Fibroblast of the aortic adventitia (primary cell): ENCODE data around the gene SEM1. TPM values are rescaled to one million over a fixed set of nuclear protein-coding genes. Genes with fewer than 3 reads are reported as not detected.
"Not testable (repeated sequence)": the region's sequence is repeated elsewhere in the genome, so short reads cannot be mapped to it uniquely, and the experiment has no call there.

ENCODE experiments used
- DNase-seq: peaks from one replicate; pipeline ENCODE4 v3.0.0-alpha.2; 2010; ENCODE audit warnings: low read depth
- H3K4me3 ChIP-seq: 2 replicates; pipeline ENCODE4 v1.5.1; 2011; ENCODE audit warnings: low read depth, mild to moderate bottlenecking, control low read depth, low read length, moderate library complexity
- total RNA-seq: library from RNA; depleted of rRNA; stranded (reverse); fragments of >200 nt; gene quantifications from 2 replicates; pipeline ENCODE4 v1.2.3, GENCODE V29; 2012; ENCODE audit warnings: low replicate concordance
- TF ChIP-seq, protein P1 (sequence below): IDR thresholded peaks from 2 replicates; pipeline ENCODE4 v1.5.1; 2011; ENCODE audit warnings: mild to moderate bottlenecking, low read length, control low read depth, inconsistent platforms; ENCODE audit not compliant: insufficient read depth

SEM1 gene
- total RNA-seq, 1 donor = 37.6 TPM

GRCh38 chr7:96707901-96708774 is 1.5 kb downstream of the SEM1 start:
- TF ChIP-seq, protein P1, sequence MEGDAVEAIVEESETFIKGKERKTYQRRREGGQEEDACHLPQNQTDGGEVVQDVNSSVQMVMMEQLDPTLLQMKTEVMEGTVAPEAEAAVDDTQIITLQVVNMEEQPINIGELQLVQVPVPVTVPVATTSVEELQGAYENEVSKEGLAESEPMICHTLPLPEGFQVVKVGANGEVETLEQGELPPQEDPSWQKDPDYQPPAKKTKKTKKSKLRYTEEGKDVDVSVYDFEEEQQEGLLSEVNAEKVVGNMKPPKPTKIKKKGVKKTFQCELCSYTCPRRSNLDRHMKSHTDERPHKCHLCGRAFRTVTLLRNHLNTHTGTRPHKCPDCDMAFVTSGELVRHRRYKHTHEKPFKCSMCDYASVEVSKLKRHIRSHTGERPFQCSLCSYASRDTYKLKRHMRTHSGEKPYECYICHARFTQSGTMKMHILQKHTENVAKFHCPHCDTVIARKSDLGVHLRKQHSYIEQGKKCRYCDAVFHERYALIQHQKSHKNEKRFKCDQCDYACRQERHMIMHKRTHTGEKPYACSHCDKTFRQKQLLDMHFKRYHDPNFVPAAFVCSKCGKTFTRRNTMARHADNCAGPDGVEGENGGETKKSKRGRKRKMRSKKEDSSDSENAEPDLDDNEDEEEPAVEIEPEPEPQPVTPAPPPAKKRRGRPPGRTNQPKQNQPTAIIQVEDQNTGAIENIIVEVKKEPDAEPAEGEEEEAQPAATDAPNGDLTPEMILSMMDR = no peak
- peak overlapping the region; percentile 89 for H3K4me3 ChIP-seq
- no peak for DNase-seq

DNA sequence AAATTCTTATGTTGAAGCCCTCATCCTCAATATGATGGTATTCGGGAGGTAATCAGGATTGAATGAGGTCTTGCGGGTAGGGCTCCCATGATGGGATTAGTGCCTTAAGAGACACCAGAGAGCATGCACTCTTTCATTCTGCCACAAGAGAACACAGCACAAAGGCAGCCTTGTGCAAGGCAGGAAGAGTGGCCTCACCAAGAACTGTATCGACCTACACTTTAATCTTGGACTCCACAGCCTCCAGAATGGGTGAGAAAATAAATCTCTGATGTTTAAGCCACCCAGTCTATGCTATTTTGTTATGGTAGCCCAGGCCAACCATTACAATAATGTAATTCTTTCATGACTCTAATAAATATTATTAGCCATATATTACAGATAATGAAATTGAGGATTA is 8.4 kb downstream of the SEM1 start:
- H3K4me3 ChIP-seq = no peak overlapping the region
- TF ChIP-seq, protein P1 = no peak
- DNase-seq = no peak

GRCh38 chr7:96700516-96700915 is 9.1 kb downstream of the SEM1 start:
- H3K4me3 ChIP-seq = no peak overlapping the region
- TF ChIP-seq, protein P1 = no peak

DNA sequence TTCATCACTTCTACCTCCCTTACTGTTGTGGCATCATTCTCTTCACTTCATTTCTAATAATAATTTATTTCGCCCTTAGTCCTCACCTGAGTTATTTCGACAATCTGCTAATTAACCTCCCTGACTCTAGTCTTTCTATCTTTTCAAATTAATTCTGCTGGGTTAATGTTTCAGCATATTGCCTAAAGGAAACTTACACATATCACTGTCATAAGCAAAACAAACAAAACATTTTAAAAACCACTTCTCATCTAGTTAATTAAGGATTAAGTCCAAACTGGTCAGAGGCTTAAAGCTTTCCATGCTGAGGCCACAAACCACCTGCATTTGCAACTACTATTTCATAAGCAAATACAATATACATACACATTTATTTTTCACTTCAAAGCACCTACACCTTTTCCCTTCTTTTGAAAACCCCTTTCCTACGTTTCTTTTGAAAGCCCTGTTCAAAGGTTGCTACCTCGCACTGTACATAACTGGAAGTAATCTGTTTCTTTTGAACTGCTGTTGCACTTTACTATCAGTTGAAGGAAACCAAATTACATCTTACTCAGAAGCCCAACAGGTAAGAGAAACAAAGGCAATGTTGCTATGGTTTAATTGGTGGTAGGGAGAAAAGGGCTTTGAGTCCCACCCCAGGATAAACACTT is 10.3 kb downstream of the SEM1 start:
- TF ChIP-seq, protein P1 = no peak
- no peak overlapping the region for H3K4me3 ChIP-seq

More at GRCh38 chr7:96700516-96700915, 9.1 kb downstream of the SEM1 start:
- no peak for DNase-seq

DNA sequence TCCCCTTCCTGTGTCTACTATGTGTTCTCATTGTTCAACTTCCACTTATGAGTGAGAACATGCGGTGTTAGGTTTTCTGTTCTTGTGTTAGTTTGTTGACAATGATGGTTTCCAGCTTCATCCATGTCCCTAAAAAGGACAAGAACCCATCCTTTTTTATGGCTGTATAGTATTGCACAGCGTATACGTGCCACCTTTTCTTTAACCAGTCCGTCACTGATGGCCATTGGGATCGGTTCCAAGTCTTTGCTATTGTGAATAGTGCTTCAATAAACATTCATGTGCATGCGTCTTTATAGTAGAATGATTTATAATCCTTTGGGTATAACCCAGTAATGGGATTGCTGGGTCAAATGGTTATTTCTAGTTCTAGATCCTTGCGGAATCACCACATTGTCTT is 11.2 kb downstream of the SEM1 start:
- not testable (repeated sequence) for DNase-seq, H3K4me3 ChIP-seq

More for the DNA sequence above, 10.3 kb downstream of the SEM1 start:
- DNase-seq = no peak

GRCh38 chr7:96697822-96698221 is 11.8 kb downstream of the SEM1 start:
- TF ChIP-seq, protein P1 = no peak
- H3K4me3 ChIP-seq = no peak overlapping the region
- peak; percentile 26 for DNase-seq

- DNase-seq = no peak
- TF ChIP-seq, protein P1 = no peak
- no peak overlapping the region for H3K4me3 ChIP-seq
These were observed 14.1 kb downstream of the SEM1 start for GRCh38 chr7:96695581-96695980.
